Activated CD8-positive, alpha-beta memory T cell treated with anti-CD3 and anti-CD28 coated beads for 48 hours (primary cell): ENCODE measurements around the gene NOL4.

Source experiments
- DNase-seq, 3 experiments: peaks; one replicate each; pipeline ENCODE4 v3.0.0-alpha.2; 2020; ENCODE audit warnings: low read depth in 2 of 3, low spot score in 2 of 3

The NOL4 gene

GRCh38 chr18:34194239-34194638 lies 30.5 kb downstream of the NOL4 start:
- DNase-seq = no peak

GRCh38 chr18:34189656-34190435 lies 34.9 kb downstream of the NOL4 start:
- DNase-seq = no peak
